ENCODE data around the gene ACTC1. TPM values are rescaled to one million over a fixed set of nuclear protein-coding genes. Genes with fewer than 3 reads are reported as not detected.

Gene ACTC1
- polyA plus RNA-seq, 1 experiment, result 0.46 TPM

GRCh38 chr15:34802371-34802770 is 7.0 kb upstream of the ACTC1 start:
- no peaks in the 10 kb centered on the region for H3K27me3 ChIP-seq (ENCODE audit: control insufficient read depth, insufficient read depth, low read length)
- H3K9me3 ChIP-seq (ENCODE audit: control insufficient read depth, insufficient read depth, low read length), result no peaks in the 10 kb centered on the region
- no peak for DNase-seq (ENCODE audit: low read depth, low spot score)
- no peak overlapping the region for H3K27ac ChIP-seq (ENCODE audit: low read depth, low read length)
- POLR2A ChIA-PET, result no interaction called here
- TF ChIP-seq, protein P1, sequence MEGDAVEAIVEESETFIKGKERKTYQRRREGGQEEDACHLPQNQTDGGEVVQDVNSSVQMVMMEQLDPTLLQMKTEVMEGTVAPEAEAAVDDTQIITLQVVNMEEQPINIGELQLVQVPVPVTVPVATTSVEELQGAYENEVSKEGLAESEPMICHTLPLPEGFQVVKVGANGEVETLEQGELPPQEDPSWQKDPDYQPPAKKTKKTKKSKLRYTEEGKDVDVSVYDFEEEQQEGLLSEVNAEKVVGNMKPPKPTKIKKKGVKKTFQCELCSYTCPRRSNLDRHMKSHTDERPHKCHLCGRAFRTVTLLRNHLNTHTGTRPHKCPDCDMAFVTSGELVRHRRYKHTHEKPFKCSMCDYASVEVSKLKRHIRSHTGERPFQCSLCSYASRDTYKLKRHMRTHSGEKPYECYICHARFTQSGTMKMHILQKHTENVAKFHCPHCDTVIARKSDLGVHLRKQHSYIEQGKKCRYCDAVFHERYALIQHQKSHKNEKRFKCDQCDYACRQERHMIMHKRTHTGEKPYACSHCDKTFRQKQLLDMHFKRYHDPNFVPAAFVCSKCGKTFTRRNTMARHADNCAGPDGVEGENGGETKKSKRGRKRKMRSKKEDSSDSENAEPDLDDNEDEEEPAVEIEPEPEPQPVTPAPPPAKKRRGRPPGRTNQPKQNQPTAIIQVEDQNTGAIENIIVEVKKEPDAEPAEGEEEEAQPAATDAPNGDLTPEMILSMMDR (IDR thresholded peaks at IDR 0.05; ENCODE audit: low read depth, low read length), result no peak
- CTCF ChIA-PET, result no interaction called here
- H3K4me3 ChIP-seq (ENCODE audit: low read depth, low read length), result no peak overlapping the region

DNA sequence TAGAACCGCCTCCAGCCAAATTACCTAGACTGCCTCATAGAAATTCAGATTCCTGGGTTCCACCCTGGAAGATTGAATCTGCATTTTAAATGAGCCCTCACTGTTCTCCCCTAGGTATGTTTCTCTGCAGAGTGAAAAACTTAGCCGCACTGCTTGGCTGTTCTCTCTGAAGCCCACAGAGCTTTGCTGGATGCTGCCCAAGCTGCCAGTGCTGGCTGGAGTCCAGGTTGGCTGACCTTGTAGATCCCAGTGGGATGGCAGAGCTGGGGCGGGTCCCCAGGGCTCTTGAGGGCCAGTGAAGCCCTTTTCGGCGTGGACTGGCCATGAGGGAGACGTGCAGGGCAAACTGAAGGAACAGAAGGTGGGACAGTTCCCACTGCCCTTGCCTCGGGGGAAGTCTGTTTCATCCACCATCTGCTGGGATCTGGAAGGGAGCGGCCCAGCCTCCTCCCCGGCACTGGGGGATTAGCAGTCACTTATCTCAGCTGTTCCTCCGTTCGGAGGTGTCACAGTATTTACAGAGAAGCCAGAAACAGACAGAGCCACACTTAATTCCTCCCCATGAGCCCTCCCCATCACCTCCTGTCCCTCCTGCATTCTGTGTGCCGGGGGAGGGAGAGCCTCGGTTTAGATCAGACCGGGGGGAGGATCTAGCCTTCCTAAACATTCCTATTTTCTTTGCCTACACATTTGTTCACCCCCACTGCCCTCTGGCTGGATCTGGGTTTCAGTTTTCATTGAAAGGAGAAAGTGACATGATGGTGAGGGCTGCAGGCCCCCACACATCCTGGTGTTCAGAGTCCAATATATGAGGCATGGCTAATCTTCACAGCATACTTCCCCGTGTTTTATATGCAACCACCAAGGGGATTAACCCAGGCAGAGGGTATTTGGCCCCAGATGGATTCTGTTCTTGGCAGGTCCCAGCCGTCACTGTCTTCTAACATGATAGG is 4.1 kb upstream of the ACTC1 start:
- H3K27ac ChIP-seq (ENCODE audit: low read depth, low read length), result no peak overlapping the region
- H3K27me3 ChIP-seq (ENCODE audit: control insufficient read depth, insufficient read depth, low read length), result no peaks in the 10 kb centered on the region
- POLR2A ChIA-PET, result no interaction called here
- no peak overlapping the region for H3K4me3 ChIP-seq (ENCODE audit: low read depth, low read length)
- peaks cover 3% of the 10 kb centered on the region; the same call in 1 of the 2 replicates for H3K9me3 ChIP-seq (ENCODE audit: control insufficient read depth, insufficient read depth, low read length)
- CTCF ChIA-PET, result no interaction called here
- TF ChIP-seq, protein P1 (IDR thresholded peaks at IDR 0.05; ENCODE audit: low read depth, low read length), result no peak
- DNase-seq (ENCODE audit: low read depth, low spot score), result no peak

- no peak overlapping the region for H3K4me3 ChIP-seq (ENCODE audit: low read depth, low read length)
- ChIA-PET POLR2A (no interaction called here), CTCF (no interaction called here)
- H3K27ac ChIP-seq (ENCODE audit: low read depth, low read length), result no peak overlapping the region
- no peak for DNase-seq (ENCODE audit: low read depth, low spot score)
- TF ChIP-seq, protein P1 (IDR thresholded peaks at IDR 0.05; ENCODE audit: low read depth, low read length), result no peak
- H3K9me3 ChIP-seq (ENCODE audit: control insufficient read depth, insufficient read depth, low read length), result peaks cover 3% of the 10 kb centered on the region; the same call in 1 of the 2 replicates
- peaks cover 3% of the 10 kb centered on the region for H3K27me3 ChIP-seq (ENCODE audit: control insufficient read depth, insufficient read depth, low read length)
These were observed 1.6 kb upstream of the ACTC1 start for GRCh38 chr15:34796847-34797435.

DNA sequence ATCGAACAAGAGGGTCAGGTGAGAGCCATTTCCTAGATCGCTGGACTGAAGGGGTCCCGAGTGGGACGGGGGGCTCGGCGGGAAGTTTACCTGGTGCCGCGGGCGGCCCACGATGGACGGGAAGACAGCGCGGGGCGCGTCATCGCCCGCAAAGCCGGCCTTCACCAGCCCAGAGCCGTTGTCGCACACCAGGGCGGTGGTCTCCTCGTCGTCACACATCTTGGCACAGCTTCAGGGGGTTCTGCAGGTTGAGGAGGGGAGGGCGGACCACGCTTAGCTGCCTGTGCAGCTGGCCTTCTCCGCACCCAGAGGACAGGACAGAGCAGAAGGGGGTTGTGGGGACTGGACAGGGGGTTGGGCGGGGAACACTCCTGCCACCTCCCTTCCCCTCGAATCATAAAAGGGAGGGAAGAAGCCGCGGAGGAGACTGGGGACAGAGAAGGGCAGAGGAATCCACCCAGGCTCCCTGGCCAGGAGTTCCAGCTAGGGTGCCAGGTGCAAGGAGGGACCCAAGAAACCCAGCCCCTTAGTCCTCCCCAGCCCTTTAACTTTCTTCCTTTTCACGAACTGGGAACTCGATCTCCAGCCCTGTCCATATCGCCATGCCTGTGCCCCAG is 651 bp downstream of the ACTC1 start:
- DNase-seq (ENCODE audit: low read depth, low spot score), result no peak
- TF ChIP-seq, protein P1 (IDR thresholded peaks at IDR 0.05; ENCODE audit: low read depth, low read length), result no peak
- Histone ChIP-seq H3K9me3 (ENCODE audit: control insufficient read depth, insufficient read depth, low read length) (peaks cover 3% of the 10 kb centered on the region; the same call in 1 of the 2 replicates), H3K27me3 (ENCODE audit: control insufficient read depth, insufficient read depth, low read length) (peaks cover 3% of the 10 kb centered on the region), H3K27ac (ENCODE audit: low read depth, low read length) (no peak overlapping the region), H3K4me3 (ENCODE audit: low read depth, low read length) (no peak overlapping the region; the same call in 1 of the 2 replicates)
- ChIA-PET CTCF (no interaction called here), POLR2A (no interaction called here)

Data from AG04450 (cell line).